ENCODE measurements around the gene CRIP2.

CRIP2 gene

GRCh38 chr14:105494606-105494929 lies 19.9 kb downstream of the CRIP2 start:
- Histone ChIP-seq H3K4me3 (ENCODE audit: low read length in 2 of 2) (no peak overlapping the region), H3K27ac (ENCODE audit: low read depth in 2 of 2, low read length in 2 of 2) (no peak overlapping the region), H3K9ac (ENCODE audit: low read depth in 1 of 2, low read length in 2 of 2) (no peak overlapping the region), H3K4me1 (ENCODE audit: control insufficient read depth in 2 of 2, insufficient read depth in 2 of 2, low read length in 2 of 2) (peaks cover 2 to 5% of the 10 kb centered on the region in 2 donors), H3K36me3 (ENCODE audit: control insufficient read depth in 2 of 2, insufficient read depth in 2 of 2, low read length in 2 of 2) (no peaks in the 10 kb centered on the region), H3K27me3 (ENCODE audit: control insufficient read depth in 2 of 2, insufficient read depth in 2 of 2, low read length in 2 of 2) (no peaks in the 10 kb centered on the region), H3K9me3 (ENCODE audit: control insufficient read depth in 2 of 2, low read length in 2 of 2) (no peaks in the 10 kb centered on the region)

DNA sequence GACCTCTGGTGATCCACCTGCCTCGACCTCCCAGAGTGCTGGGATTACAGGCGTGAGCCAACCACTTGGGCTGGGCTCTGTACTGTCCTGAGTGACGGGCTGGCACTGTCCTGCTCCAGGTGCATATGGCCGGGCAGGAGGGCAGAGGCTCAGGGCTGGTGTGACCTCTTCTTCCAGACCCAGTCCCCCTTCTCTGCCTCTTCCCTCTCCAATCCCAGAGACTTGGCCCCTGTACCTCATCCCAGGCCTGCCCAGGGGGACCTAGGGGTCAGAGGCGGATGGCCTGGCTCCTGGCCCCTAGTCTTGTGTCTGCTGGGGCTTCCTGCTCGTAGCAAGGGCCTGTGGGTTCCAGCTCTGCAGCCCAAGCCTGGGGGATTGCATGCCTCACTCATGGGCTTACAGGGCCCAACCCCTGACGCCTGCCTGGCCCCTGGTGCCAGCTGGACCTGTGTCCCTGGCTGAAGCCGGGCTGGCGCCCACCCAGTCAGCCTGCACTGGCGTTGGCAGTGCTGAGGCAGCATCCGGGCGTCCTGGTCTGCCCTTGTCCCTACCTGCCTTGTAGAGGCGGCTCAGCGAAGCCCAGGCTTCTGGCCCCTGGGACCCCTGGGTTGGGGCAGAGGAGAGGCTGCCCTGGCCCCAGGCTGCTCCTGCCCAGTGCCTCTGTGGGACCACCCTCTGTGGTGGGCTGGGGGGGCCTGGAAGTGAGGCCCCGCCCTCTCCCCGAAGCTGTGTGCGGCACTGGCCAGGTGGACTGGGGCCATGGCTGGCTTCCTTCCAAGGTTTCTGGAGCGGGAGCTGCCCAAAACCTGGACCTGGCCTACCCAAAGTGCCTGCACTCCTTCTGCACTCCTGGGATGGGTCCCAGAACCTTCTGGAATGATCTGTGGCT lies 20.7 kb downstream of the CRIP2 start:
- H3K9ac ChIP-seq (ENCODE audit: low read depth in 1 of 2, low read length in 2 of 2) = no peak overlapping the region
- H3K9me3 ChIP-seq (ENCODE audit: control insufficient read depth in 2 of 2, low read length in 2 of 2) = no peaks in the 10 kb centered on the region
- no peak overlapping the region for H3K27ac ChIP-seq (ENCODE audit: low read depth in 2 of 2, low read length in 2 of 2)
- no peak overlapping the region for H3K4me3 ChIP-seq (ENCODE audit: low read length in 2 of 2)
- no peaks in the 10 kb centered on the region for H3K27me3 ChIP-seq (ENCODE audit: control insufficient read depth in 2 of 2, insufficient read depth in 2 of 2, low read length in 2 of 2)
- no peaks in the 10 kb centered on the region for H3K36me3 ChIP-seq (ENCODE audit: control insufficient read depth in 2 of 2, insufficient read depth in 2 of 2, low read length in 2 of 2)
- peaks cover 0 to 5% of the 10 kb centered on the region in 2 donors for H3K4me1 ChIP-seq (ENCODE audit: control insufficient read depth in 2 of 2, insufficient read depth in 2 of 2, low read length in 2 of 2)

- no peak overlapping the region for H3K4me3 ChIP-seq (ENCODE audit: low read length in 2 of 2)
- no peaks in the 10 kb centered on the region for H3K27me3 ChIP-seq (ENCODE audit: control insufficient read depth in 2 of 2, insufficient read depth in 2 of 2, low read length in 2 of 2)
- peaks cover 0 to 5% of the 10 kb centered on the region in 2 donors for H3K4me1 ChIP-seq (ENCODE audit: control insufficient read depth in 2 of 2, insufficient read depth in 2 of 2, low read length in 2 of 2)
- H3K36me3 ChIP-seq (ENCODE audit: control insufficient read depth in 2 of 2, insufficient read depth in 2 of 2, low read length in 2 of 2) = no peaks in the 10 kb centered on the region
- H3K27ac ChIP-seq (ENCODE audit: low read depth in 2 of 2, low read length in 2 of 2) = no peak overlapping the region
- H3K9ac ChIP-seq (ENCODE audit: low read depth in 1 of 2, low read length in 2 of 2) = no peak overlapping the region
- no peaks in the 10 kb centered on the region for H3K9me3 ChIP-seq (ENCODE audit: control insufficient read depth in 2 of 2, low read length in 2 of 2)
Observed at GRCh38 chr14:105495990-105496830, 21.6 kb downstream of the CRIP2 start.

DNA sequence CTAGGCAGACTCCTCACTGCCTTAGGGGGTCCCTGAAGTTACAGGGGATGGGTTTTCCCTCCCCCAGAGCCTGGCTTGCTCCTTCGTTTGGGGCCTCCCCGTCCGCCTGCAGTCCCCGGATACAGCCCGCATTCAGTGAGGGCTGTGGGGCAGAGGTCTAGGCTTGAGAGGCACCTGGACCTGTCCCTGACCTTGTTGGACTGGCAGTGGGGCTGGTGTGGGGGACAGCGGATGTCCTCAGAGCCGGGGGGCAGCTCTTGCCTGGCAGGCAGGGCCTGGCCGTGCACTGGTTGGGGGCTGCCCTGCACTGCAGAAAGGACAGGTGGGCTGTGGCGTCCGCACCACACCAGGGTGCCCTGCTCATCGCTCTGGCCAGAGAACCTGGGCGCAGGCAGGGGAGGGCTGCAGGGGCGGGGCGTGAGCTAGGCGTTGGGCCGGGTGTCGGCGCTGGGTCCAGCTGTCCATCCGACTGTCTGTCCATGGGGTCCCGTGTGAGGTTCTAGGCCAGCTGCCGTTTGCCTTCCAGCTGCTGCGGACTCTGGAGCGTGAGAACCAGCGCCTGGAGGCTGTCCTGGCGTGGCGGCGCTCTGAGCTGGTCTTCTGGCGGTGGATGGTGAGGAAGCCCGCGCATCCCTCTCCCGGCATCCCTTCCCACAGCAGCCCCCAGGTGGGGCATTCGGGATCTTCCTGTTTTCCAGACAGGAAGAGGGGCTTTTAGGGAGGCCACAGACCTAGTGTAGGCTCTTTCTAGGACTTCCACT lies 22.4 kb downstream of the CRIP2 start:
- no peaks in the 10 kb centered on the region for H3K27me3 ChIP-seq (ENCODE audit: control insufficient read depth in 2 of 2, insufficient read depth in 2 of 2, low read length in 2 of 2)
- no peaks in the 10 kb centered on the region for H3K36me3 ChIP-seq (ENCODE audit: control insufficient read depth in 2 of 2, insufficient read depth in 2 of 2, low read length in 2 of 2)
- H3K9me3 ChIP-seq (ENCODE audit: control insufficient read depth in 2 of 2, low read length in 2 of 2) = no peaks in the 10 kb centered on the region
- no peak overlapping the region for H3K27ac ChIP-seq (ENCODE audit: low read depth in 2 of 2, low read length in 2 of 2)
- H3K4me1 ChIP-seq (ENCODE audit: control insufficient read depth in 2 of 2, insufficient read depth in 2 of 2, low read length in 2 of 2) = peaks cover 0 to under 1% of the 10 kb centered on the region in 2 donors
- no peak overlapping the region for H3K4me3 ChIP-seq (ENCODE audit: low read length in 2 of 2)
- H3K9ac ChIP-seq (ENCODE audit: low read depth in 1 of 2, low read length in 2 of 2) = no peak overlapping the region

DNA sequence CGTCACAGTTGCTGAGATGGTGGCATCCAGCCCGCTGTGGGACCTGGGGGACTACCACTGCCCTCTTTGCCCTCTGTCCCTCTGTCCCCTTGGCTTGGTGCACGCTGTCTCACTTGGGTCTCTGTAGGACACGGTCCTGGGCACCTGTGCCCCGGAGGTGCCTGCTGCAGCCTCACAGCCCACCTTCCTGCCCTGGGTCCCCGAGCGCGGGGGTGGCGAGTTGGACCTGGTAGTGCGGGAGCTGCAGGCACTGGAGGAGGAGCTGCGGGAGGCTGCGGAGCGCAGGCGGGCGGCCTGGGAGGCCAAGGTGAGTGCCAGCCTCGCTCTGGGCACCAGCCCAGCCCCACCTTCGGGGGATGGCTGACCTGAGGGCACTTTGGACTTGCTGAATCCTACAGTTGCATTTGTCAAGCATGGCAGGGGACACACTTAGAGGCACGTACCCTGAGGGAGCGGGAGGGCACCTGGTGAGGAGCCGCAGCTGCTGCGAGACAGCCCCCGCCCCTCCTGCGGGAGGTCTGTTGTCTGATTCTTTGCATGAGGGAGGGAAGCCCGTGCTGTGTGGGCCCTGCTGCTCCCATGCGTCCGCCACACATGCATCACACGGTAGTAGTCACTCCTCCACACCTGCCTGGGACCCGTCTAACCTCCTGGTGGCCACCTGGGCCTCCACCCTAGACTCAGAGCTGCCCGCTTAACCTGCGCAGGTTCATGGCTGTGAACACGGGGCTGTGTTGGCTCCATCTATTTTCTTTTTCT lies 23.2 kb downstream of the CRIP2 start:
- Histone ChIP-seq H3K27me3 (ENCODE audit: control insufficient read depth in 2 of 2, insufficient read depth in 2 of 2, low read length in 2 of 2) (no peaks in the 10 kb centered on the region), H3K4me1 (ENCODE audit: control insufficient read depth in 2 of 2, insufficient read depth in 2 of 2, low read length in 2 of 2) (no peaks in the 10 kb centered on the region), H3K27ac (ENCODE audit: low read depth in 2 of 2, low read length in 2 of 2) (no peak overlapping the region), H3K9me3 (ENCODE audit: control insufficient read depth in 2 of 2, low read length in 2 of 2) (no peaks in the 10 kb centered on the region), H3K36me3 (ENCODE audit: control insufficient read depth in 2 of 2, insufficient read depth in 2 of 2, low read length in 2 of 2) (no peaks in the 10 kb centered on the region), H3K4me3 (ENCODE audit: low read length in 2 of 2) (no peak overlapping the region), H3K9ac (ENCODE audit: low read depth in 1 of 2, low read length in 2 of 2) (no peak overlapping the region)

DNA sequence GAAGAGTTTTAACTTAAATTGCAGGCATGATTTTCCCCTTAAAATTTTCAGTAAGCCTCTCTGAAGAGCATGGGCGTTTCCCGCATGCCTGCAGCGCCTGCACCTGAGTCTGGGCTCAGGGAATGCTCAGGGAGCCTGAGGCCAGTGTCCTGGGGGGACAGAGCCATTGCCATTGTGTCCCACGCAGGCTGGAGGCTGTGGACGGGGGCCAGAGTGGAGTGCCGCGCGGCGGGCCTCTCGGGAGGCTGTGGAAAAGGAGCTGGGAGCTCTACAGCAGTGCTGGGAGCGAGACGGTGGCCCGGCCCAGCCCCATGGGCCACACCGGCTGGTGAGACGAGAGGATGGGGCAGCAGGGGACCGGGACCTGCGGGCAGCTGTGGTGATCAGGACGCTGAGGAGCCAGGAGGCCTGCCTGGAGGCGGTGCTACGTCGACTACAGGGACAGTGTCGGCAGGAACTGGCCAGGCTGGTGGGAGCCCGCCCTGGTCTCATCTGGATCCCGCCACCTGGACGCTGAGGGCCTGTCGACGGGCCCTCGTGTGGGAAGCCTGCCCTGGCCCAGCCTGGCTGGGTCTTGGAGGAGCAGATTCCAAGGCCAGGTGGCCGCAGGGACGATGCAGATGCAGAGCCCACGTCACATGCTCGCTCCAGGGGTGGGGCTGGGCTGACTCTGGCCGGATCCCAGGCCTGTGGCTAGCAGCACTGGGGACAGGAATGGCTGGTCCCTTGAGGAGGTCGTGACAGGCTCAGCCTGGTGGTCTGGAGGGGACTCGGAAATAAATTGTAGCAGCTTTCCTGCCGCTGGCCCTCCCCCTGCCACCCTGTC lies 24.0 kb downstream of the CRIP2 start:
- H3K4me3 ChIP-seq (ENCODE audit: low read length in 2 of 2) = no peak overlapping the region
- H3K9ac ChIP-seq (ENCODE audit: low read depth in 1 of 2, low read length in 2 of 2) = no peak overlapping the region
- H3K9me3 ChIP-seq (ENCODE audit: control insufficient read depth in 2 of 2, low read length in 2 of 2) = no peaks in the 10 kb centered on the region
- H3K27me3 ChIP-seq (ENCODE audit: control insufficient read depth in 2 of 2, insufficient read depth in 2 of 2, low read length in 2 of 2) = no peaks in the 10 kb centered on the region
- no peaks in the 10 kb centered on the region for H3K36me3 ChIP-seq (ENCODE audit: control insufficient read depth in 2 of 2, insufficient read depth in 2 of 2, low read length in 2 of 2)
- no peak overlapping the region for H3K27ac ChIP-seq (ENCODE audit: low read depth in 2 of 2, low read length in 2 of 2)
- no peaks in the 10 kb centered on the region for H3K4me1 ChIP-seq (ENCODE audit: control insufficient read depth in 2 of 2, insufficient read depth in 2 of 2, low read length in 2 of 2)

GRCh38 chr14:105499256-105500035 lies 24.8 kb downstream of the CRIP2 start:
- Histone ChIP-seq H3K4me3 (ENCODE audit: low read length in 2 of 2) (no peak overlapping the region), H3K27me3 (ENCODE audit: control insufficient read depth in 2 of 2, insufficient read depth in 2 of 2, low read length in 2 of 2) (no peaks in the 10 kb centered on the region), H3K4me1 (ENCODE audit: control insufficient read depth in 2 of 2, insufficient read depth in 2 of 2, low read length in 2 of 2) (no peaks in the 10 kb centered on the region), H3K9me3 (ENCODE audit: control insufficient read depth in 2 of 2, low read length in 2 of 2) (no peaks in the 10 kb centered on the region), H3K9ac (ENCODE audit: low read depth in 1 of 2, low read length in 2 of 2) (no peak overlapping the region), H3K36me3 (ENCODE audit: control insufficient read depth in 2 of 2, insufficient read depth in 2 of 2, low read length in 2 of 2) (no peaks in the 10 kb centered on the region), H3K27ac (ENCODE audit: low read depth in 2 of 2, low read length in 2 of 2) (no peak overlapping the region)

DNA sequence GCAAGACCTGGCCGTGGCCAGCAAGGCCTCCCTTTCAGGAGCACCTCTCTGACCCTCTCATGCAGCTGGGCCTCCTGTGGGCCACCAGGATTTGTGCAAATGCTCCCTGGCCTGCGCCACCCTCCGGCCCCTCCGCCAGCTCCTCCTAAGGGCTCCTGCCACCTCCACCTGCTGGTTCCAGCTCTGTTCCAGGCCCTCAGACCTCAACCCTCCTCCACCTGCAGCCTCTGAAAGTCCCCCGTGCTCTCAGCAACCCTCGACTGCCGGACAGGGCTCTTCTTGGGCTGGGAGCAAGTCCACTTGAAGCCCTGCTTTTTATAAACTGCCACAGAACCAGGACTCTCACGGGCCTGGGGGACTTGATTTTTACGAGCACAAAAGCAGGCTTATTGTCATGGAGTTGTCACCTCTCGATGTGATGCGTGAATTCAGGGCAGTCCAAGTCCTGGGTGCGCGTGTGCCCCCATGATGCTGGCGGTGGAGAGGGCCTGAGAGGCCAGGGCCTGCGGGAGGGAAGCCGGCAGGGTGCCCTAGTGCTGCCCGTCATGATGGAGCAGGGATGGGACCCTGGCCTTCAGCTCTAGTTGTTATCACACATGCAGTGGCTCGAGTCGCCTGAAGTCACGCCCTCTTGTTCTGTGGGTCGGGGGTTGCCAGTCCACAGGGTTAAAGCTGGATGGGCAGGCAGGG lies 25.6 kb downstream of the CRIP2 start:
- H3K36me3 ChIP-seq (ENCODE audit: control insufficient read depth in 2 of 2, insufficient read depth in 2 of 2, low read length in 2 of 2) = no peaks in the 10 kb centered on the region
- no peak overlapping the region for H3K27ac ChIP-seq (ENCODE audit: low read depth in 2 of 2, low read length in 2 of 2)
- no peaks in the 10 kb centered on the region for H3K9me3 ChIP-seq (ENCODE audit: control insufficient read depth in 2 of 2, low read length in 2 of 2)
- no peak overlapping the region for H3K4me3 ChIP-seq (ENCODE audit: low read length in 2 of 2)
- no peaks in the 10 kb centered on the region for H3K4me1 ChIP-seq (ENCODE audit: control insufficient read depth in 2 of 2, insufficient read depth in 2 of 2, low read length in 2 of 2)
- no peaks in the 10 kb centered on the region for H3K27me3 ChIP-seq (ENCODE audit: control insufficient read depth in 2 of 2, insufficient read depth in 2 of 2, low read length in 2 of 2)
- H3K9ac ChIP-seq (ENCODE audit: low read depth in 1 of 2, low read length in 2 of 2) = no peak overlapping the region

All from mucosa of rectum (tissue), 2 donors.